ENCODE results near the gene TMEM59.

The TMEM59 gene

GRCh38 chr1:54013393-54014008, 39.5 kb downstream of the TMEM59 start:
- H3K4me1 ChIP-seq (ENCODE audit: insufficient read depth, poor library complexity, severe bottlenecking) = peaks cover 7% of the 10 kb centered on the region
- H3K9me3 ChIP-seq (ENCODE audit: severe bottlenecking) = no peaks in the 10 kb centered on the region
- no peak for ATAC-seq (ENCODE audit: low read depth)

GRCh38 chr1:54012863-54013262, 40.1 kb downstream of the TMEM59 start:
- H3K4me1 ChIP-seq (ENCODE audit: insufficient read depth, poor library complexity, severe bottlenecking) = peaks cover 7% of the 10 kb centered on the region
- no peak overlapping the region for H3K4me3 ChIP-seq (ENCODE audit: severe bottlenecking)
- H3K36me3 ChIP-seq (ENCODE audit: low read depth) = no peaks in the 10 kb centered on the region
- TF ChIP-seq CTCF (IDR thresholded peaks at IDR 0.05; ENCODE audit: poor library complexity, severe bottlenecking) = no peak
- no peaks in the 10 kb centered on the region for H3K9me3 ChIP-seq (ENCODE audit: severe bottlenecking)
- DNase-seq (ENCODE audit: low spot score) (no peak), ATAC-seq (ENCODE audit: low read depth) (no peak)
- no peak overlapping the region for H3K27ac ChIP-seq (ENCODE audit: poor library complexity, severe bottlenecking)
- H3K27me3 ChIP-seq (ENCODE audit: insufficient read depth, poor library complexity, severe bottlenecking) = no peaks in the 10 kb centered on the region

More at GRCh38 chr1:54013393-54014008, 39.5 kb downstream of the TMEM59 start:
- TF ChIP-seq CTCF (IDR thresholded peaks at IDR 0.05; ENCODE audit: poor library complexity, severe bottlenecking) = no peak
- no peak overlapping the region for H3K4me3 ChIP-seq (ENCODE audit: severe bottlenecking)
- H3K36me3 ChIP-seq (ENCODE audit: low read depth) = no peaks in the 10 kb centered on the region
- H3K27ac ChIP-seq (ENCODE audit: poor library complexity, severe bottlenecking) = no peak overlapping the region
- DNase-seq (ENCODE audit: low spot score) = no peak
- H3K27me3 ChIP-seq (ENCODE audit: insufficient read depth, poor library complexity, severe bottlenecking) = no peaks in the 10 kb centered on the region

GRCh38 chr1:54012008-54012325, 41.0 kb downstream of the TMEM59 start:
- H3K4me1 ChIP-seq (ENCODE audit: insufficient read depth, poor library complexity, severe bottlenecking) = peaks cover 7% of the 10 kb centered on the region
- no peak for DNase-seq (ENCODE audit: low spot score)
- H3K27me3 ChIP-seq (ENCODE audit: insufficient read depth, poor library complexity, severe bottlenecking) = no peaks in the 10 kb centered on the region
- no peak overlapping the region for H3K27ac ChIP-seq (ENCODE audit: poor library complexity, severe bottlenecking)
- no peak overlapping the region for H3K4me3 ChIP-seq (ENCODE audit: severe bottlenecking)
- H3K9me3 ChIP-seq (ENCODE audit: severe bottlenecking) = no peaks in the 10 kb centered on the region
- no peak for TF ChIP-seq CTCF (IDR thresholded peaks at IDR 0.05; ENCODE audit: poor library complexity, severe bottlenecking)
- H3K36me3 ChIP-seq (ENCODE audit: low read depth) = no peaks in the 10 kb centered on the region
- ATAC-seq (ENCODE audit: low read depth) = no peak

- H3K27me3 ChIP-seq (ENCODE audit: insufficient read depth, poor library complexity, severe bottlenecking) = no peaks in the 10 kb centered on the region
- no peak overlapping the region for H3K4me3 ChIP-seq (ENCODE audit: severe bottlenecking)
- H3K4me1 ChIP-seq (ENCODE audit: insufficient read depth, poor library complexity, severe bottlenecking) = peaks cover 7% of the 10 kb centered on the region
- no peaks in the 10 kb centered on the region for H3K36me3 ChIP-seq (ENCODE audit: low read depth)
- DNase-seq (ENCODE audit: low spot score) = no peak
- ATAC-seq (ENCODE audit: low read depth) = no peak
- no peak overlapping the region for H3K27ac ChIP-seq (ENCODE audit: poor library complexity, severe bottlenecking)
- no peaks in the 10 kb centered on the region for H3K9me3 ChIP-seq (ENCODE audit: severe bottlenecking)
- TF ChIP-seq CTCF (IDR thresholded peaks at IDR 0.05; ENCODE audit: poor library complexity, severe bottlenecking) = no peak
These were observed 41.5 kb downstream of the TMEM59 start for GRCh38 chr1:54011316-54012007.
